Breast epithelium (tissue), 3 donors: ENCODE measurements around the gene CELF1.

Experiments
- POLR2AphosphoS5 ChIP-seq, 3 donors: sonication (generic); formaldehyde crosslinking; IDR thresholded peaks; one replicate each; pipeline ENCODE4 v1.6.1; 2017; ENCODE audit warnings: antibody characterized with exemption in 3 of 3
- TF ChIP-seq, protein P1 (sequence below), 3 donors: fragments of 450-650 bp; IDR thresholded peaks; one replicate each; pipeline ENCODE4 v1.5.1; 2016 to 2017; ENCODE audit warnings: antibody characterized with exemption in 3 of 3, mild to moderate bottlenecking in 3 of 3, moderate library complexity in 3 of 3

DNA sequence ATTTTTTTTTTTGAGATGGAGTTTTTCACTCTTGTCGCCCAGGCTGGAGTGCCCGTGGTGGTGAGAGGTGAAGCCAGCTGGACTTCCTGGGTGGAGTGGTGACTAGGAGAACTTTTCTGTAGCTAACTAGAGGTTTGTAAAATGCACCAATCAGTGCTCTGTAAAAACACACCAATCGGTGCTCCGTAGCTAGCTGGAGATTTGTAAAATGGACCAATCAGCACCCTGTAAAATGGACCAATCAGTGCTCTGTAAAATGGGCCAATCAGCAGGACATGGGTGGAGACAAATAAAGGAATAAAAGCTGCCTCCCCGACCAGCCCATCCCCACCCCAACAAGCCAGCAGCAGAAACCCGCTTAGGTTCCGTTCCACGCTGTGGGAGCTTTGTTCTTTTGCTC lies 99.6 kb downstream of the CELF1 start:
- TF ChIP-seq, protein P1, sequence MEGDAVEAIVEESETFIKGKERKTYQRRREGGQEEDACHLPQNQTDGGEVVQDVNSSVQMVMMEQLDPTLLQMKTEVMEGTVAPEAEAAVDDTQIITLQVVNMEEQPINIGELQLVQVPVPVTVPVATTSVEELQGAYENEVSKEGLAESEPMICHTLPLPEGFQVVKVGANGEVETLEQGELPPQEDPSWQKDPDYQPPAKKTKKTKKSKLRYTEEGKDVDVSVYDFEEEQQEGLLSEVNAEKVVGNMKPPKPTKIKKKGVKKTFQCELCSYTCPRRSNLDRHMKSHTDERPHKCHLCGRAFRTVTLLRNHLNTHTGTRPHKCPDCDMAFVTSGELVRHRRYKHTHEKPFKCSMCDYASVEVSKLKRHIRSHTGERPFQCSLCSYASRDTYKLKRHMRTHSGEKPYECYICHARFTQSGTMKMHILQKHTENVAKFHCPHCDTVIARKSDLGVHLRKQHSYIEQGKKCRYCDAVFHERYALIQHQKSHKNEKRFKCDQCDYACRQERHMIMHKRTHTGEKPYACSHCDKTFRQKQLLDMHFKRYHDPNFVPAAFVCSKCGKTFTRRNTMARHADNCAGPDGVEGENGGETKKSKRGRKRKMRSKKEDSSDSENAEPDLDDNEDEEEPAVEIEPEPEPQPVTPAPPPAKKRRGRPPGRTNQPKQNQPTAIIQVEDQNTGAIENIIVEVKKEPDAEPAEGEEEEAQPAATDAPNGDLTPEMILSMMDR (IDR thresholded peaks at IDR 0.05), result no peak
- no peak for TF ChIP-seq POLR2AphosphoS5 (IDR thresholded peaks at IDR 0.05)
